H9 (cell line): ENCODE data around the gene LINGO3. TPM values are rescaled to one million over a fixed set of nuclear protein-coding genes. Genes with fewer than 3 reads are reported as not detected.

Experiments used
- DNase-seq: peaks from one replicate; pipeline ENCODE4 v3.0.0-alpha.2; 2017
- H2AFZ ChIP-seq: one replicate; pipeline ENCODE4 v1.6.1; 2013; ENCODE audit warnings: mild to moderate bottlenecking, low read length, control low read depth, moderate library complexity
- H2AK5ac ChIP-seq: 2 replicates; pipeline ENCODE4 v1.6.1; 2013; ENCODE audit warnings: low read length, control low read depth, mixed read lengths; ENCODE audit not compliant: insufficient read length
- H2BK120ac ChIP-seq: one replicate; pipeline ENCODE4 v1.6.1; 2013; ENCODE audit warnings: low read depth, mild to moderate bottlenecking, low read length, control low read depth, inconsistent platforms; ENCODE audit not compliant: poor library complexity, severe bottlenecking
- H2BK12ac ChIP-seq: 2 replicates; pipeline ENCODE4 v1.6.1; 2013; ENCODE audit warnings: low read length, control low read depth, mixed read lengths, low read depth; ENCODE audit not compliant: insufficient read length
- H2BK15ac ChIP-seq: 2 replicates; pipeline ENCODE4 v1.6.1; 2013; ENCODE audit warnings: low read depth, low read length, control low read depth
- H2BK20ac ChIP-seq: one replicate; pipeline ENCODE4 v1.6.1; 2013; ENCODE audit warnings: low read depth, mild to moderate bottlenecking, low read length, control low read depth, inconsistent platforms; ENCODE audit not compliant: poor library complexity, severe bottlenecking
- H2BK5ac ChIP-seq: 2 replicates; pipeline ENCODE4 v1.6.1; 2013; ENCODE audit warnings: low read length, control low read depth, mixed read lengths; ENCODE audit not compliant: insufficient read length
- H3K14ac ChIP-seq: 2 replicates; pipeline ENCODE4 v1.6.1; 2013; ENCODE audit warnings: low read length, control low read depth; ENCODE audit not compliant: insufficient read depth
- H3K18ac ChIP-seq: 2 replicates; pipeline ENCODE4 v1.6.1; 2013; ENCODE audit warnings: low read depth, mild to moderate bottlenecking, mixed read lengths, low read length, control low read depth; ENCODE audit not compliant: insufficient read length
- H3K23ac ChIP-seq: 2 replicates; pipeline ENCODE4 v1.6.1; 2013; ENCODE audit warnings: low read length, control low read depth, mixed read lengths, low read depth; ENCODE audit not compliant: insufficient read length
- H3K23me2 ChIP-seq: 2 replicates; pipeline ENCODE4 v1.6.1; 2013; ENCODE audit warnings: low read depth, mild to moderate bottlenecking, mixed read lengths, low read length, control low read depth; ENCODE audit not compliant: insufficient read length, poor library complexity, severe bottlenecking
- H3K27ac ChIP-seq: 2 replicates; pipeline ENCODE4 v1.5.1; 2013; ENCODE audit warnings: low read length, control low read depth, mixed read lengths, low read depth; ENCODE audit not compliant: insufficient read length
- H3K27me3 ChIP-seq: 2 replicates; pipeline ENCODE4 v1.6.1; 2013; ENCODE audit warnings: low read length, control low read depth, inconsistent platforms; ENCODE audit not compliant: insufficient read depth
- H3K4ac ChIP-seq: 2 replicates; pipeline ENCODE4 v1.6.1; 2013; ENCODE audit warnings: low read depth, mild to moderate bottlenecking, control low read depth, inconsistent platforms, low read length, moderate library complexity
- H3K4me1 ChIP-seq: 2 replicates; pipeline ENCODE4 v1.6.1; 2013; ENCODE audit warnings: low read length, control low read depth, inconsistent platforms; ENCODE audit not compliant: insufficient read depth
- H3K4me2 ChIP-seq: 2 replicates; pipeline ENCODE4 v1.6.1; 2013; ENCODE audit warnings: low read length, control low read depth, mixed read lengths; ENCODE audit not compliant: insufficient read length, insufficient read depth
- H3K56ac ChIP-seq: 2 replicates; pipeline ENCODE4 v1.6.1; 2013; ENCODE audit warnings: low read depth, mild to moderate bottlenecking, mixed read lengths, low read length, control low read depth; ENCODE audit not compliant: insufficient read length
- H3K79me1 ChIP-seq: 2 replicates; pipeline ENCODE4 v1.6.1; 2013; ENCODE audit warnings: low read depth, mild to moderate bottlenecking, moderate library complexity, low read length, control low read depth, inconsistent platforms; ENCODE audit not compliant: insufficient read depth, poor library complexity, severe bottlenecking
- H3K79me2 ChIP-seq: 2 replicates; pipeline ENCODE4 v1.6.1; 2013; ENCODE audit warnings: low read length, control low read depth, inconsistent platforms; ENCODE audit not compliant: insufficient read depth
- H3K9ac ChIP-seq: 2 replicates; pipeline ENCODE4 v1.6.1; 2013; ENCODE audit warnings: low read length, control low read depth, mixed read lengths; ENCODE audit not compliant: insufficient read length; ENCODE audit errors: extremely low read depth
- H3K9me3 ChIP-seq: one replicate; pipeline ENCODE4 v1.6.1; 2013; ENCODE audit warnings: low read depth, low read length, inconsistent platforms; ENCODE audit not compliant: control insufficient read depth
- H3T11ph ChIP-seq: one replicate; pipeline ENCODE4 v1.6.1; 2013; ENCODE audit warnings: mild to moderate bottlenecking, low read length, control low read depth, inconsistent platforms
- H4K20me1 ChIP-seq: one replicate; pipeline ENCODE4 v1.6.1; 2013; ENCODE audit not compliant: control insufficient read depth, insufficient read length, insufficient read depth
- H4K5ac ChIP-seq: 2 replicates; pipeline ENCODE4 v1.6.1; 2013; ENCODE audit warnings: low read depth, mild to moderate bottlenecking, mixed read lengths, low read length, control low read depth; ENCODE audit not compliant: insufficient read length
- H4K8ac ChIP-seq: replicated peaks from 2 replicates; pipeline ENCODE4 v1.6.1; 2013; ENCODE audit warnings: low read length, control low read depth, mixed read lengths, low read depth; ENCODE audit not compliant: insufficient read length
- H4K91ac ChIP-seq: 2 replicates; pipeline ENCODE4 v1.6.1; 2013; ENCODE audit warnings: low read depth, mild to moderate bottlenecking, moderate library complexity, mixed read lengths, low read length, control low read depth; ENCODE audit not compliant: insufficient read length
- H3K27ac Mint-ChIP-seq, 3 experiments: 2 replicates in 2 of 3; 3 replicates in 1 of 3; pipeline ENCODE4 v1.8.0; 2020 to 2021; ENCODE audit warnings: mixed read lengths in 3 of 3, mild to moderate bottlenecking in 1 of 3, moderate library complexity in 1 of 3
- H3K27me3 Mint-ChIP-seq: 2 replicates; pipeline ENCODE4 v1.8.0; 2021; ENCODE audit warnings: low read depth, mild to moderate bottlenecking, moderate library complexity, mixed read lengths
- H3K36me3 Mint-ChIP-seq, 3 experiments: 2 replicates in 2 of 3; 3 replicates in 1 of 3; pipeline ENCODE4 v1.8.0; 2020 to 2021; ENCODE audit warnings: low read depth in 3 of 3, mixed read lengths in 3 of 3; ENCODE audit not compliant: insufficient read depth in 1 of 3
- H3K4me1 Mint-ChIP-seq, 2 experiments: 2 replicates each; pipeline ENCODE4 v1.8.0; 2020; ENCODE audit warnings: mixed read lengths in 2 of 2
- H3K4me3 Mint-ChIP-seq, 2 experiments: 2 replicates in 1 of 2; 3 replicates in 1 of 2; pipeline ENCODE4 v1.8.0; 2020 to 2021; ENCODE audit warnings: mild to moderate bottlenecking in 2 of 2, mixed read lengths in 2 of 2, moderate library complexity in 1 of 2
- H3K9me3 Mint-ChIP-seq, 2 experiments: 2 replicates in 1 of 2; 3 replicates in 1 of 2; pipeline ENCODE4 v1.8.0; 2020; ENCODE audit warnings: mild to moderate bottlenecking in 2 of 2, mixed read lengths in 2 of 2, moderate library complexity in 1 of 2
- WGBS: extraction: QIAGEN DNeasy Blood & Tissue Kit; methylation state at CpG from one replicate; pipeline ENCODE4 v1.1.7; 2013; ENCODE audit warnings: missing lambda C conversion rate, low lambda C conversion rate, mixed read lengths; ENCODE audit not compliant: insufficient read length; ENCODE audit errors: extremely low coverage; 5-methylcytosine and 5-hydroxymethylcytosine counted together
- total RNA-seq: library from RNA; stranded (reverse); gene quantifications from 2 replicates; pipeline ENCODE4 v1.2.1, GENCODE V29; 2021
- TF ChIP-seq, protein P1 (sequence below): fragments of 200-600 bp; sonication (generic); conservative IDR thresholded peaks from 3 replicates; pipeline ENCODE4 v1.8.0; 2021; ENCODE audit warnings: antibody characterized with exemption, mild to moderate bottlenecking

LINGO3 gene
- total RNA-seq, 1 experiment from 2014 or later, result 0.28 TPM

GRCh38 chr19:2321565-2322283 lies 13.8 kb upstream of the LINGO3 start:
- no peaks in the 10 kb centered on the region for H3K79me1 ChIP-seq
- H2BK5ac ChIP-seq, result no peak overlapping the region
- Mint-ChIP-seq H3K9me3 (no peaks in the 10 kb centered on the region), H3K36me3 (peaks cover 4 to 35% (median 34%) of the 10 kb centered on the region in 3 experiments; a peak in 6 of 7 replicates), H3K4me1 (peaks cover 0 to 8% of the 10 kb centered on the region in 2 experiments; a peak in 1 of 4 replicates), H3K4me3 (no peak overlapping the region), H3K27ac (no peak overlapping the region), H3K27me3 (no peaks in the 10 kb centered on the region; the same call in 1 of the 2 replicates)
- no peak for DNase-seq
- H2AK5ac ChIP-seq, result no peak overlapping the region
- H3K56ac ChIP-seq, result no peak overlapping the region
- no peak overlapping the region for H3K4me2 ChIP-seq
- no peaks in the 10 kb centered on the region for H3K9me3 ChIP-seq
- H2BK15ac ChIP-seq, result no peak overlapping the region
- H3K9ac ChIP-seq, result no peak overlapping the region
- WGBS, result no CpG with 5 or more reads among the region's 39 CpGs
- no peaks in the 10 kb centered on the region for H4K20me1 ChIP-seq
- H2BK20ac ChIP-seq, result no peak overlapping the region
- no peak overlapping the region for H3K23ac ChIP-seq
- no peak overlapping the region for H2BK120ac ChIP-seq
- H3K4me1 ChIP-seq, result no peaks in the 10 kb centered on the region
- no peak overlapping the region for H2BK12ac ChIP-seq
- no peak overlapping the region for H4K5ac ChIP-seq
- H4K91ac ChIP-seq, result no peak overlapping the region
- H3K4ac ChIP-seq, result no peak overlapping the region
- TF ChIP-seq, protein P1, sequence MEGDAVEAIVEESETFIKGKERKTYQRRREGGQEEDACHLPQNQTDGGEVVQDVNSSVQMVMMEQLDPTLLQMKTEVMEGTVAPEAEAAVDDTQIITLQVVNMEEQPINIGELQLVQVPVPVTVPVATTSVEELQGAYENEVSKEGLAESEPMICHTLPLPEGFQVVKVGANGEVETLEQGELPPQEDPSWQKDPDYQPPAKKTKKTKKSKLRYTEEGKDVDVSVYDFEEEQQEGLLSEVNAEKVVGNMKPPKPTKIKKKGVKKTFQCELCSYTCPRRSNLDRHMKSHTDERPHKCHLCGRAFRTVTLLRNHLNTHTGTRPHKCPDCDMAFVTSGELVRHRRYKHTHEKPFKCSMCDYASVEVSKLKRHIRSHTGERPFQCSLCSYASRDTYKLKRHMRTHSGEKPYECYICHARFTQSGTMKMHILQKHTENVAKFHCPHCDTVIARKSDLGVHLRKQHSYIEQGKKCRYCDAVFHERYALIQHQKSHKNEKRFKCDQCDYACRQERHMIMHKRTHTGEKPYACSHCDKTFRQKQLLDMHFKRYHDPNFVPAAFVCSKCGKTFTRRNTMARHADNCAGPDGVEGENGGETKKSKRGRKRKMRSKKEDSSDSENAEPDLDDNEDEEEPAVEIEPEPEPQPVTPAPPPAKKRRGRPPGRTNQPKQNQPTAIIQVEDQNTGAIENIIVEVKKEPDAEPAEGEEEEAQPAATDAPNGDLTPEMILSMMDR, result no peak
- H2AFZ ChIP-seq, result no peak overlapping the region
- no peak overlapping the region for H3K27ac ChIP-seq
- H3T11ph ChIP-seq, result no peak overlapping the region
- no peaks in the 10 kb centered on the region for H3K79me2 ChIP-seq
- H4K8ac ChIP-seq, result no peak overlapping the region
- no peak overlapping the region for H3K18ac ChIP-seq
- no peaks in the 10 kb centered on the region for H3K27me3 ChIP-seq
- no peaks in the 10 kb centered on the region for H3K23me2 ChIP-seq
- no peak overlapping the region for H3K14ac ChIP-seq
